ENCODE data around the gene KLK4.

Gene KLK4

GRCh38 chr19:50878851-50879250, 32.3 kb downstream of the KLK4 start:
- FAIRE-seq = no peak

DNA sequence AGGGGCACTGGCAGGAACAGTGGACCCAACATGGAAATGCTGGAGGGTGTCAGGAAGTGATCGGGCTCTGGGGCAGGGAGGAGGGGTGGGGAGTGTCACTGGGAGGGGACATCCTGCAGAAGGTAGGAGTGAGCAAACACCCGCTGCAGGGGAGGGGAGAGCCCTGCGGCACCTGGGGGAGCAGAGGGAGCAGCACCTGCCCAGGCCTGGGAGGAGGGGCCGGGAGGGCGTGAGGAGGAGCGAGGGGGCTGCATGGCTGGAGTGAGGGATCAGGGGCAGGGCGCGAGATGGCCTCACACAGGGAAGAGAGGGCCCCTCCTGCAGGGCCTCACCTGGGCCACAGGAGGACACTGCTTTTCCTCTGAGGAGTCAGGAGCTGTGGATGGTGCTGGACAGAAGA, 33.9 kb downstream of the KLK4 start:
- no peak for FAIRE-seq

DNA sequence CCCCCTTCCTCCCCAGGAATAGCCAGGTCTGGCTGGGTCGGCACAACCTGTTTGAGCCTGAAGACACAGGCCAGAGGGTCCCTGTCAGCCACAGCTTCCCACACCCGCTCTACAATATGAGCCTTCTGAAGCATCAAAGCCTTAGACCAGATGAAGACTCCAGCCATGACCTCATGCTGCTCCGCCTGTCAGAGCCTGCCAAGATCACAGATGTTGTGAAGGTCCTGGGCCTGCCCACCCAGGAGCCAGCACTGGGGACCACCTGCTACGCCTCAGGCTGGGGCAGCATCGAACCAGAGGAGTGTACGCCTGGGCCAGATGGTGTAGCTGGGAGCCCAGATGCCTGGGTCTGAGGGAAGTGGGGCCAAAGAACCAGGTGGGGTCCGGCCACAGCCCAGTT, 34.7 kb downstream of the KLK4 start:
- FAIRE-seq = no peak

DNA sequence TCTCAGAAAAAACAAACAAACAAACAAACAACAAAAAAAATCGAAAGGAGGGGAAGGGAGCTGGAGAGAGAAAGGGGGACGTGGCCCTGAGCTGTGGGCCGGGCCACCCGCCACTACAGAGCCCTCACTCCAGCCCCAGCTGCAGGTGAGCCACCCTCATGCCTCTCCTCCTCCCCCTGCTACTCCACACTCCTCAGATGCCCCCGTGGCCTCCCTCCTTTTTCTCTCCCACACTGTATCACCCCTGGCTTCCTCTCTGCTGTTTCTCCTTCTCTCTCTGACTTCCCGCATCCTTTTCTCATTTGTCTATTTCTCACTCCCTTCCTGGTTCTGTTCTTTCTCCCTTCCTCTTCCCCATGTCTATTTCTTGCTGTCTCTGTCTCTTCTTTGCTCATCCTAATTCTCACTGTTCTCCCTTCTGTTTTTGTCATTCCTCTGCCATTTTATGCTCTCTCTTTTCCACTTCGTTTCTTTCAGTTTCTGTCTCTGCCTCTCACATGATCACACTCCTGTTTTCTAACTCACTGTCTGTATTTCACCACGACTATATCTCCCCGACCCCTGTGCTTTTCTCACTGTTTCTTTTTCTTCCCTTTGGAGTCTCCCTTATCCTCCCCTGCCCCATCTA, 35.3 kb downstream of the KLK4 start:
- FAIRE-seq = no peak

GRCh38 chr19:50874211-50874610, 37.0 kb downstream of the KLK4 start:
- no peak for FAIRE-seq

- no peak for FAIRE-seq
These were observed 38.1 kb downstream of the KLK4 start, which contains the start of gene KLK2 for GRCh38 chr19:50873056-50873455. Gene KLK2 (plus strand): TSS chr19:50873439. CDS start chr19:50873474, 35 bp downstream.

DNA sequence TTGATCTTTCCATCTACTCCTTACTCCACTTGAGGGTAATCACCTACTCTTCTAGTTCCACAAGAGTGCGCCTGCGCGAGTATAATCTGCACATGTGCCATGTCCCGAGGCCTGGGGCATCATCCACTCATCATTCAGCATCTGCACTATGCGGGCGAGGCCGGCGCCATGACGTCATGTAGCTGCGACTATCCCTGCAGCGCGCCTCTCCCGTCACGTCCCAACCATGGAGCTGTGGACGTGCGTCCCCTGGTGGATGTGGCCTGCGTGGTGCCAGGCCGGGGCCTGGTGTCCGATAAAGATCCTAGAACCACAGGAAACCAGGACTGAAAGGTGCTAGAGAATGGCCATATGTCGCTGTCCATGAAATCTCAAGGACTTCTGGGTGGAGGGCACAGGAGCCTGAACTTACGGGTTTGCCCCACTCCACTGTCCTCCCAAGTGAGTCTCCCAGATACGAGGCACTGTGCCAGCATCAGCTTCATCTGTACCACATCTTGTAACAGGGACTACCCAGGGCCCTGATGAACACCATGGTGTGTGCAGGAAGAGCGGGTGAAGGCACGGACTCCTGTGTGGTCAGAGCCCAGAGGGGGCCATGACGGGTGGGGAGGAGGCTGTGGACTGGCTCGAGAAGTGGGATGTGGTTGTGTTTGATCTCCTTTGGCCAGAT, 40.6 kb downstream of the KLK4 start:
- FAIRE-seq = no peak

- no peak for FAIRE-seq
These were observed 41.7 kb downstream of the KLK4 start for GRCh38 chr19:50869479-50869878.

DNA sequence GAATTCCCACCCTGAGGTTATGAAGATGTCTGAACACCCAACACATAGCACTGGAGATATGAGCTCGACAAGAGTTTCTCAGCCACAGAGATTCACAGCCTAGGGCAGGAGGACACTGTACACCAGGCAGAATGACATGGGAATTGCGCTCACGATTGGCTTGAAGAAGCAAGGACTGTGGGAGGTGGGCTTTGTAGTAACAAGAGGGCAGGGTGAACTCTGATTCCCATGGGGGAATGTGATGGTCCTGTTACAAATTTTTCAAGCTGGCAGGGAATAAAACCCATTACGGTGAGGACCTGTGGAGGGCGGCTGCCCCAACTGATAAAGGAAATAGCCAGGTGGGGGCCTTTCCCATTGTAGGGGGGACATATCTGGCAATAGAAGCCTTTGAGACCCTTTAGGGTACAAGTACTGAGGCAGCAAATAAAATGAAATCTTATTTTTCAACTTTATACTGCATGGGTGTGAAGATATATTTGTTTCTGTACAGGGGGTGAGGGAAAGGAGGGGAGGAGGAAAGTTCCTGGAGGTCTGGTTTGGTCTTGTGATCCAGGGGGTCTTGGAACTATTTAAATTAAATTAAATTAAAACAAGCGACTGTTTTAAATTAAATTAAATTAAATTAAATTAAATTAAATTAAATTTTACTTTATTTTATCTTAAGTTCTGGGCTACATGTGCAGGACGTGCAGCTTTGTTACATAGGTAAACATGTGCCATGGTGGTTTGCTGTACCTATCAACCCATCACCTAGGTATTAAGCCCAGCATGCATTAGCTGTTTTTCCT, 49.5 kb downstream of the KLK4 start:
- FAIRE-seq = no peak

GRCh38 chr19:50861010-50861409, 50.2 kb downstream of the KLK4 start:
- FAIRE-seq = no peak

DNA sequence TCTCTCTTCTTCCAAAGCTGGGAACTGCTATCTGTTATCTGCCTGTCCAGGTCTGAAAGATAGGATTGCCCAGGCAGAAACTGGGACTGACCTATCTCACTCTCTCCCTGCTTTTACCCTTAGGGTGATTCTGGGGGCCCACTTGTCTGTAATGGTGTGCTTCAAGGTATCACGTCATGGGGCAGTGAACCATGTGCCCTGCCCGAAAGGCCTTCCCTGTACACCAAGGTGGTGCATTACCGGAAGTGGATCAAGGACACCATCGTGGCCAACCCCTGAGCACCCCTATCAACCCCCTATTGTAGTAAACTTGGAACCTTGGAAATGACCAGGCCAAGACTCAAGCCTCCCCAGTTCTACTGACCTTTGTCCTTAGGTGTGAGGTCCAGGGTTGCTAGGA, 51.3 kb downstream of the KLK4 start:
- FAIRE-seq = no peak

GRCh38 chr19:50858886-50859285, 52.3 kb downstream of the KLK4 start:
- FAIRE-seq = no peak

DNA sequence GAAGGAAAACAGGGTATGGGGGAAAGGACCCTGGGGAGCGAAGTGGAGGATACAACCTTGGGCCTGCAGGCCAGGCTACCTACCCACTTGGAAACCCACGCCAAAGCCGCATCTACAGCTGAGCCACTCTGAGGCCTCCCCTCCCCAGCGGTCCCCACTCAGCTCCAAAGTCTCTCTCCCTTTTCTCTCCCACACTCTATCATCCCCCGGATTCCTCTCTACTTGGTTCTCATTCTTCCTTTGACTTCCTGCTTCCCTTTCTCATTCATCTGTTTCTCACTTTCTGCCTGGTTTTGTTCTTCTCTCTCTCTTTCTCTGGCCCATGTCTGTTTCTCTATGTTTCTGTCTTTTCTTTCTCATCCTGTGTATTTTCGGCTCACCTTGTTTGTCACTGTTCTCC, 53.8 kb downstream of the KLK4 start:
- FAIRE-seq = no peak

Data from colon (tissue), 2 donors.